KG1 (cell line): Measurements from ENCODE around the gene RGS14.

Source experiments
- DNase-seq: peaks from one replicate; lab custom pipeline; 2025; lab: John Stamatoyannopoulos, UW

RGS14 gene, protein sequence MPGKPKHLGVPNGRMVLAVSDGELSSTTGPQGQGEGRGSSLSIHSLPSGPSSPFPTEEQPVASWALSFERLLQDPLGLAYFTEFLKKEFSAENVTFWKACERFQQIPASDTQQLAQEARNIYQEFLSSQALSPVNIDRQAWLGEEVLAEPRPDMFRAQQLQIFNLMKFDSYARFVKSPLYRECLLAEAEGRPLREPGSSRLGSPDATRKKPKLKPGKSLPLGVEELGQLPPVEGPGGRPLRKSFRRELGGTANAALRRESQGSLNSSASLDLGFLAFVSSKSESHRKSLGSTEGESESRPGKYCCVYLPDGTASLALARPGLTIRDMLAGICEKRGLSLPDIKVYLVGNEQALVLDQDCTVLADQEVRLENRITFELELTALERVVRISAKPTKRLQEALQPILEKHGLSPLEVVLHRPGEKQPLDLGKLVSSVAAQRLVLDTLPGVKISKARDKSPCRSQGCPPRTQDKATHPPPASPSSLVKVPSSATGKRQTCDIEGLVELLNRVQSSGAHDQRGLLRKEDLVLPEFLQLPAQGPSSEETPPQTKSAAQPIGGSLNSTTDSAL

DNA sequence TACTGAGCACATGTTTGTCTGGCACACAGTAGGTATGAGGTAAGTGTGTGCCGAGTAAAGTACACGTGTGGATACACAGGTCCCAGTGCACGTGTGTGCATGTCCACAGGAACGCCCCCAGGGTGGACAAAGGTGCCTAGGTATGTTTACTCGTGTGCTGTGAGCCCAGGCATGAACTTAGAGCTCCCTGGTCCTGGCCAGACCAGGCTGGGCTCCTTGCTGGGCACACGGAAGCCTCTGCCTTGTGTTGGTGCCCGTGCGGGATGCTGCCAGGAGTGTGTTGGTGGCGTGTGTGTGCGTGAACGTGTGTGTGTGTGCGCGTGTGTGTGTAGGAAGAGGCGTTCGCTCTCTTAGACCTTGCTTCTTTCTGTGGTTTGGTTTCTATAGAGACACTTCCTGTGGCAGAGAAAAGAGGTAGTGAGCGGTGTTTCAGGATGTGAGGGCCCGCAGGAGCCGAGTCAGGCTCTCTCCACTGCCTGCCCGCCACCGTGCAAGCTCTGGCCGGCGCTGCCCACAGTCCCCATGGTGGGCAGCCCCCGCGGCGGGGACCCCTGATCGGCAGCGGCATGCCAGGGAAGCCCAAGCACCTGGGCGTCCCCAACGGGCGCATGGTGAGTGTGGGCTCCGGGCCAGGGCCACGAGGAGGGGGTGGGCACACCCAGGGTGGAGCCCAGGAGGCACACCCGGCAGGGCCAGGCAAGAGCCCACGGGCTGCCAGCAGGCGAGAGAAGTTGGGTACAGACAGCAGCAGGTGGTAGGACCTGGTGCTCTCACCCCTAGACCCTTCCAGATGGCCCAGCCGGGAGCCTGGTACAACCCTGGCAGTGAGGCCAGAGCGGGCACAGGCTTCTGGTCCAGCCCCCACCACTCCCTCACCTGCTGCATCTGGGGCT lies at the start of gene RGS14:
Gene RGS14, plus strand, starts transcription at position 466 of the 893 bp plus-strand sequence. Its CDS starts 101 bp downstream, at position 567.
- peak; percentile 80 for DNase-seq

DNA sequence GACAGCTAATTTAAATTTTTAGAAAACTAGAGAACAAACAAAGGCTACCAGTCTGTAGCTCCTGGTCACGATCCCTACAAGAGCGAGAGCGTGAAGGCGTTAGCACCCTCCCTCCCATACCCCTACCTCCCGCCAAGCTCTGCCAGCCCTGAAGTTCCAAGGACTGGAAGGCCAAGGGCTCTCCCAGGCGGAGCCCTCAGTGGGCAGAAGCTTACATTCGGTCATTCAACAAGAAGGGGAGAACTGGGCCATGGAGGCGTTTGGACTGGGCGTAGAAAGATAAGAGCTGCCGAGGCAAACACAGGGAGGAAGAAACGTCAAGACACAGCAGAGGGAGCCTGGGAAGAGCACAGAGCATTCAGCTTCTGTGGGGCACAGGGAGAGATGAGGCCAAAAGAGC lies 49.0 kb upstream of the RGS14 start:
- DNase-seq: no peak

DNA sequence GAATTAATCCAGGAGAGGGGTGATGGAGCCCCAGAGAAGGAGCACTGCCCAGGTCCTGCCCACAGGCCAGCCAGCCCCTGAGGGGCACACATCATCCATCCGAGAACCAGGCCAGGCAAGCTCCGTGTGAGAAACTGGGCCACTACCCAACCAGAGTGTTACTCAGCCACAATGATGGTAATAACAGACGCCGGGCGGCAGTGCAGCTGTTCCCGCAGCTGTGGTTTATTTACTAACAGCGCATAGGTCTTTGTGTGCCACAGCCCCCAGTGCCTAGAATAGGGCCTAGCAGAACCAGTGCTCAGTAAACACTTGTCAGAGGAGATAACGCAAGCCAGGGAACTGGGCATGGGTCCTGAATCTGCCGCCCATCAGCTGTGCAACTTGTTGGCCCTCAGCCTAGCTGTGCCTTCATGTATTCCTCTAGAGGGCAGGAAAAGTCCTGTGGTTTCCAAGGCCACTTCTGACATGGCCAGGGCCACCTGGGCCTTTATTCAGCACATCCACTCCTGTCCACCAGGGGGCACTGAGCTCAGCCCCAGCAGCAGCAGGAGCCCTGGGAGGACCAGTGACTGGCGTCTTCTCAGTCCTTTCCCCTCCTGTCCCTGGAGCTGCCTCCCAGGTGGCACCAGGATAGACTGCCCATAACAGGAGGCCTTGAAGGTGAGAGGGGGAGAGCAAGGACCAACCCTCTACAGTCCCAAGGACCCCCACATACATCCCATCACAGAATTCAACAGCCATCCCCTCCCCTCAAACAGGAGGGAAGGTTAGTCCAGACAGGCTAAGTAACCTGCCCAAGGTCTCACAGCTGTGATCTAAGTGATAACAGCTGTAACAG lies 48.2 kb upstream of the RGS14 start:
- DNase-seq: no peak

DNA sequence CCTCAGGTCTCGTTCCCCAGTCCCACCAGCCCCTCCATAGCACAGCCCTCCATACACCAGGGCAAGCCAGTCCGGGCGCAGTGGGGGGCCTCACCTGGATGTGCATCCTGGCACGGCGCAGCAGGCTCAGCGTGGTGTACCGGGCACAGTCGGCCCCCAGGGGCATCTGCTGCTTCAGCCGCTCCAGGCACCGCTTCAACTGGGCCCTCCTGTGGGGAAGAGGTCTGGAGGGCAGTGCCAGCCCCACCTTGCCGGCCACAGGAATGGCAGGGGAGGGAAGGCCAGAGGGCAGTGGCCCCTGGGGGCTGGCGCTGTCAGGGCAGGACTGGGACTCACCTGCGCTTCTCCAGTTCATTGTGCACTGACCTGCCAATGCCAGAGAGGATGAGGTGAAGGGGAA lies 47.4 kb upstream of the RGS14 start:
- no peak for DNase-seq

DNA sequence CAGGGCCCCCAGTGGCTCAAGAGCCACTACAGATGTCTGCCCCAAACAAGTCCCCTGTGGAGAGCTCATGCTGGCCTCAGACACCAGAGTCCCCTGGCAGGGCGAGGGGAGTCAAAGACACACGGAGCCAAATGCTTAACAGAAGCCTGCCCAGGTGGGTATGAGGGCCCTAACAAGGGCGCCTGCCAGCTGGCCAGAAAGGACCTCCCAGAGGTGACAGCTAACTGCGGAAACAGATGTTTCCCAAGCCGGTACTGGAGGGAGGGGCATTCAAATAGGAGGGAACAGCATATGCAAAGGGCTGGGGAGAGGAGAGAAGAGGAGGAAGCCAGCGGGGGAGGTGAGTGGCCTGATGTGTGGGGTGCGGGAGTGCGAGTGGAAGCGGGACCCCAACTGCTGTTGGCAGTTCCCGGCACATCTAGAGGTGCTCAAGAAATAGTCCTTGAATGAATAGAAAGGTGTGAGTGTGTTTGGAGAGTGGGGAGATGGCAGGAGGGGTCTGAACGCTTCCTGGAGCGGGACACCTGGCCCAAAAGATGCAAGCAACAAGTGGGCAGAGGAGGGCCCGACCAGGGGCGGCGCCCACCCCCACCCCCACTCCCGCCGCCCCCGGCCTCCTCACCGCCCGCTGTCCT lies 46.9 kb upstream of the RGS14 start:
- DNase-seq: no peak

DNA sequence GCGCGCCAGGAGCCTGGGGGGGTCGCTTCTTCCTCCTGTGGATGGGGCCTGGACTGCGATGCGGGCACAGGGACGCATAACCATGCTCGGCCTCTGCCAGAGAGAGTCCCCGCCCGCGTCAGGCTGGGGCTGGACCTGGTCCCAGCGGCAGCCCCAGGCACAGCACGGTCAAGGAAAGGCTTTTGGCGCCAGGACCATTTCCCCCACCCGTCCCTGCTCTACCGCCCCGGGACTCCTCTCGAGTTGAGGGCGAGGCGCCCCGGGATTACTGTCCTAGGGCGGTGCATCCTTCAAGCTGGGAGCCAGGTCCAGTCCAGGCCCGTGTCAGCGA lies 46.4 kb upstream of the RGS14 start:
- DNase-seq: no peak

DNA sequence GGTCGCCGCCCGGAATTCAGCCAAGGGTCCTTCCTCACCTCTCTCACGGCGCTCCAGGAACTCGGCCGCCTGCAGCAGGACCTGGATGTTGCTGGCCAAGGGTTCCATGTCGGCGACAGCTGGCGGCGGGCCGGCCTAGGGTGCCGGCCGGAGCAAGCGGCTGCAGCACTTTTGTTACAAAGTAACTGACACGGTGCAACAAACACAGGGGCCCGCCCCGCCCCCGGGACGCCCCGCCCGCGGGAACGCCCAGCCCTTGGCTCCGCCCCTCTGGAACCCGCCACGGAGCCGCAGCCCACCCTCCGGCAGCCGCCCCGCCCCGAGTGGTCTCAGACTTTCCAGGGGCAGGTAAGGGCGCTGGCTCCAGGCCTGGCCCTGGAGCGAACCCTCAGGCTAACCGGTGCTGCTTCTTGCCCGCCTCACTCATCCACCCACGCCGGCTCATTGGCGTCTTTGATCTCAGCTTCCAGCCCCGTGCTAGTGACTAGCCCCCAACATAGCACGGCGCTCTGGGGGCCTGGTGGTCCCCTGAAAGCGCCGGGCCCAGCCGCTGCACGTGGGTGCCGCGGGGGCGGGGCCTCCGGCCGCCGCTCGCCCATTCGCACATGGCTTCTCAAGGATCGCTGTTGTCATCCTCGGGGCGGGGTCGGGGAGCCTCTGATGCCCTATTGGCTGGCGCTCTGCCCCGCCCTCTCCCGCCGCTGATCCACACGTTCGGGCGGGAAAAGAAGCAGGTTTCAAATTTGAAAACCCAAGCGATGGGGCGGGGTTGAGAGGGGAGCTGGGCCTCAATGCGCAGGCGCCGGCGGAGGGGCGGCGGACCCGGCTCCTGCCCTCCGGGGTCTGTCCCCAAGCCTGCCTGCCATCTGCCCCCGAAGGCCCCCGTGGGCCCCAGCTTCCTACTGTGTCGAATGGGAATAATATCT lies 45.7 kb upstream of the RGS14 start, which contains the start of gene MXD3:
Gene MXD3, minus strand, starts transcription at position 176 of the 926 bp plus-strand sequence. Its CDS starts 68 bp downstream, at position 108.
- DNase-seq: peak; percentile 96

DNA sequence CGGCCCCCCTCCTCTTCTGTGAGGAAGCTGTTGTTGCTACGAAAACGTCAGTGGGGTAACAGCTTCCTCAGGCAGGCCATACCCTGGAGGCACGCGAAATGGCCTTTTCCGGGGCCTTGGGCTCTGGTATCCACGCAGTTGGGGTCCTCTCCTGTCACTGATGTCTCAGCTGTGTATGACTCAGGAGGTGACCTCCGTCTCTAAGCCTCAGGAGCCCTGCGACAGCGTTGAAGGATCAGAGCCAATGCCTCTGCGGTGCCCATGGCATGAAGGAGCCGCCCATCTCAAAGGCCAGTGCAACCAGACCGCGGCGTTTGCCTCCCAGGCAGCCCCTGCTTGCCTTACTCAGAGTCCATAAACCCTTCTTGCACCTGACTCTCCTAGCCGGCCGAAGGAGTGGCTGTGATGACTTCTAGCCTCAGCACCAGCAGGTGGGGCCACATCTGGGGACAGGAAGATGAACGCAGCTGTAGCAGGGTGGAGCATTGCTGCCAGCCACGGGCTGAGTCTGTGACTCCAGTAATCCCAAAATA lies 45.0 kb upstream of the RGS14 start:
- DNase-seq: no peak

DNA sequence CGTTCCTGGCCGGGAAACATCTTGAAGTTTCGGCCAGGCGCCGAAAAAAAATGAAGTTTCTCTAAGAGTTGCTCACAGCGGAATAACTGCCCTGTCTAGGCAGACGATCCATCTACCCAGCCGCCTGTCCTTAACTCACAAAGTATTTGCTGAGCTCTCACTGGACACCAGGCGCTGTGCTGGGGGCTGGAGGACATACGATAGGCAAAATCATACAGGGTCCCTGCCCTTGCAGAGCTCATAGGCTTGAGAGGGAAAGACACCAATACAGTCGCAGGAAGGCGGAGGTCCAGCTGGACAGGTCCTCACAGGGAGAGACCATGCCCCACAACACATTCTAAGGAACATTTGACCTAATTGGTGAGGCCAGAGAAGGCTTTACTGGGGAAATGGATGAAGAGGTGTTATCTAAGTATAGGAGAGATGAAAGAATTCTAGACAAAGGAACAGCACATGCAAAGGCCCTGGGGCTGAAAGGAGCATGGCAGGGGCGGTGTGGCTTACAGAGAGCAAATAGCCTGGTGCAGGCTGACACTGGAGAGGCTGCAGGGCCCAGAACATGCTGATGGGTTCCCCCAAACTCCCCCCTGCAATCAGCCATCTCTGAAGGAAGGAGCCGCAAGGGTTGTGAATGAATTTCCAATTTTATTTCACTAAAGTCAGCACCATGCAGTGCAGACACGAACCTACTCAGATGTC lies 44.0 kb upstream of the RGS14 start:
- no peak for DNase-seq

DNA sequence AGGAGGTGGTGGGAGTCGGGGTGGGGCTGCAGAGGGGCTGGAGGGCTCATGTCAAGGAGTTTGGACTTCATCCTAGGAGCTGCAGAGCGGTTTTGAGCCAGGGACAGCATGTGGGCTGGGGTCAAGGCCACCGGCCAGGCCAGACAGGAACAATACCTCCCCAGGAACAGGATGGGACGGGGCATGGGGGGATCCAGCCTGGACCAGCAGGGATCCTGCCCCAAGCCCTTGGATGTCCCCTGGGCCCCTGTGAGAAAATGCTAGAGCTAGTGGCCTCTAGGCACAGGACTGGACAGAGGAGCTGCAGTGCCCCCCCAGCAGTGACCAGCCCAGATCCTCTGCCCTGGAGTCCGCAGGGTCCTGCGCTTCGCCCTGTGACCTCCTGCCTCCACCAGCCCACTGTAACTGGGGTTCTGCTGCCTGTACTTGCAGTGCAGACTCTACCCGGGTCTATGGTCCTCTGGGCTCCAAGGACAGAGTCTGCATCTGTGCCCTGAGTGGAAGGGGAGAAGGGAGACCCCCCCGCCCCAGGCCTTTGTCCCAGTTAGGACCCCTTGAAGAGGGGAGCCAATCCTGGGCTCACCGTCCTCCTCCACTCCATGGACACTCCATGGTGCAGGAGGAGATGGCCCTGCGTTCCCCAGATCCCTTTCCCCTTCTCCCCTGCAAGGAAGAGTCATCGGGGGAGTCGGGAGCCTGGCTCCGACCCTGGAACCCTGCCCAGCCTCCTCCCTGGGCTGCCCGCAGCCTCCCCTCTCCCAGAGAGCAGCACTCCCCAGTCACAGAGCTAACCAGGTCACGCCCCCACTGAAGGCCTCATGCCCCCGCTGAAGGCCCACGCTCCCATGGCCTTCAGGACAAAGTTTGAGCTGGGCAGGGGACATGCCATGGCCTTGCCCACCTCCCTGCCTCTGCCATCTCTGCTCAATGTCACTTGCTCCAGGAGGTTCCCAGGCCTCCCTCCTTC lies 43.1 kb upstream of the RGS14 start:
- DNase-seq: no peak

DNA sequence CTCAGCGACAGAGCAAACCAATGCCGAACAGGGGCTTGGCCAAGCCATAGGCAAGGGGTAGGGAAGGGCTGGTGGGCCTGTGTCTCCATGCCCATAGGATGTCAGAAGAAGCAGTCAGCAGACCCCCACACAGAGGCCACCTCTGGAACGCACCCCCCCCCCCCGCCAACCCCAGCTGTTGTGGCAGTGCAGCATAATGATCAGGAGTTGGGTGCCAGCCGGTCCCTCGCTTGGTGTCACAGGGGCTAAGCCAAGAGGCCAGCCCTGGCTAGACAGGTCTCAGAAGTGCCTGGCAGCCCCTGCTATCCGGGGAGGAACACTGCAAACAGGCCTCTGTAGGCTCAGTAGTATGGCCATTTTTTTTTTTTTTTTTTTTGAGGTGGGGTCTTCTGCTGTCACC lies 42.3 kb upstream of the RGS14 start:
- DNase-seq: no peak

DNA sequence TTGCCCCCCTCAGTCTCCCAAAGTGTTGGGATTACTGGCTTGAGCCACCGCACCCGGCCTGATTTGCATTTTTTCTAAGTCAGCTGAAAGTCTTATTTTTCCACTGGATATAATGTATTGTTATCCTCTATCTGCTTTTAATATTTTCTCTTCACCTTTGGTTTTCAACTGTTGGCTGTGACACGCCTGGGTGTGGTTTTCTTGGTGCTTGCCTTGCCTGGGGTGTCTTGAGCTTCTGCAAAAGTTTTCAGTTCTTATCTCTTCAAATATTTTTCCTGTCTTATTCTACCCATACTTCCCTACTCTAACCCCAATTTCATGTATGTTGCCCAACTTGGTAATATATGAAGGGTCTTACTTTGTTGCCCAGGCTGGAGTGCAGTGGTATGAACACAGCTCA lies 41.7 kb upstream of the RGS14 start:
- no peak for DNase-seq

DNA sequence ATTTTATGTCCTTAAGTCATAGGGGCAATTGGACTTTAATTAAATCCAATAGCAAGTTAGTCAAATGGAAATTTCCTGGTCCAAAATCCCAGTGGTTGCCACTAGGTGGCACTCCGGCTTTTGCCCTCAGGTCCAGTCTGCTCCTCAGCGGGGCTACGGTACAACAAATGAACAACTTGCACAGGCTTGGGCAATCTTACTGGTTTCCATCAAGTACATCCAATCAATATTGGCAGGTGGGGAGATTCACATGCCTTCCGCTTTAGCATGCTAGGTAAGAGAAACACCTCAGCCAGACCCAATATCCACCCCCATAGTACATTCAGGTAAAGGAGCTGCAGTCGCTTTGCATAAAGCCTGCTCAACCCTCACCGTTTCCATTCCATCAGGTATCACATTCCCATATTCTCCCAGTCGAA lies 39.8 kb upstream of the RGS14 start:
- peak; percentile 61 for DNase-seq

DNA sequence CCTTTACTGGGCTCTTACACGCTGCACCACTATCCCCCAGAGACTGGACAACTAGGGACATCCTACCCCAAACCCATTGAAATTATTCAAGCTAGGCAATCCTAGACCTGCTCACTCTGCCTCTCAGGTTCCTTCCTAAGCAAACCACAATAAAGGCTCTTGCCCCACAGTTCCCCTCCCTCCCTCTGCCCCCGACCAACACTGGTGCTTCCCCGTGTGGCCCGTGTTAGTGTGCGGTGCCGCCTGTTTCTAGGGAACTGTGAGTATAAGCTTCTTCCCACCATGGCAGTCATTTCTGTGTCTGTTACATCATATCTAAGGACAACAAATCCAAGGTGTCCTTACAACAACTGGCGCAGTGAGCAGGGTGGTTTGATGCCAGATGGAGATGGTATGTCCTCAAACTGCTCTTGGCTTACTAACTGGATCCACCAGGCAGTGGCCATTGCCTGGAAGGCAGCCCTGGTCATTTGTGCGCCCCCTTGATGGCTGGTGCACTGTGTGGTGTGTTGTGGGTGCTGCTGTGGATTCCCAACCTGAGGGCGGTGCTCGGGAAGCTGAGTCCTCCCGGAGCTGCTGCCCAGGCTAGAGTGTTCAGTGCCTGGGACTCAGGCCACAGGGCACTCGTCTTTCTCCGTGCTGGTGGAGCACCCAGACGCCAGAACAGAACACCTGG lies 37.7 kb upstream of the RGS14 start:
- no peak for DNase-seq

DNA sequence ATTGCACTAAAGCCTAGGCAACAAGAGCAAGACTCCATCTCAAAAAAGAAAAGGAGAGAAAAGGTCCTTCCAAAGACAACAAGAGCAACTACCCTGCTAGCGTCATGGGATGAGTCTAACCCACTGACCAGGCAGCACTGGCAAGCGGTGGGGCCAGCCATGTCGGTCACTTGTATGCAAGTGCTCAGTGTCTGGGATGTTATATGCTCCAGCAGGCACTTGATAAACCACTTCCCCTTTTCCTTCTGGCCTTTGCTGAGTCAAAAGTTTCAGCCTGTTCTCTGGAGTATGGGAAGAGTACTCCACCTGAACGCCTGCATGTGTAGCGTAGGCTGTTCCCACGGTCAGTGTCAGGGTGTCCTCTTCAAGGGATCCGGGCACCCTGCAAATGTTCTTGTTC lies 36.8 kb upstream of the RGS14 start:
- no peak for DNase-seq

DNA sequence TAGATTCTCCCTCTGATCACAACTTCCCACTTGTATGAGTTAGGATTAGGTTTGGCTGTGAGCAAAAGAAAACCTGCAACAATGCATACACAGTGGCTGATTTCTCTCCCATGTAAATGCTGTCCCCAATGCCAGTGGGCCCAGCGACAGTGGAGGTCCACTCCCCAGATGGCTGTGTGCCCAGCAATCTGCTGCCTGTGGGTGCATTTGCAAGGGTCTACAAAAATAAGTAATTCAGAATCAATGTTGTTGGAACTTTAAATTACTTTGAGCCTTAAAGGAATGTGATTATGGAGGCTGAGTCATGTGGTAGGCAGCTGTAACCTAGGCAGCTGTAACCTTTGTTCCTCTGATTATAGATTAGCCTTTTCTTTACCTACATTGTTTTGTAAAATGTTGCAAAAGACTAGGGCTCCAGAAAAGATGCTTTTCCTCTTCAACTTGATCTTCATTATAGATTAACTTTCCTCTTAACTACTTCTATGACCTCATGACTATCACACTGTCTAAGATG lies 31.8 kb upstream of the RGS14 start:
- no peak for DNase-seq
